Mammary epithelial cell (primary cell): ENCODE data around the gene ADGRB3.

Experiments used
- EZH2 ChIP-seq: IDR thresholded peaks from 2 replicates; pipeline ENCODE4 v1.6.1; 2012; ENCODE audit warnings: low read length, inconsistent platforms, borderline replicate concordance
- TF ChIP-seq, protein P1 (sequence below), 2 donors: IDR thresholded peaks in 1 of 2; conservative IDR thresholded peaks in 1 of 2; 2 replicates each; pipeline ENCODE4 v1.5.1; 2011 to 2012; ENCODE audit warnings: inconsistent platforms in 2 of 2, low read length in 2 of 2, mild to moderate bottlenecking in 2 of 2, control low read depth in 1 of 2, low read depth in 1 of 2; ENCODE audit not compliant: insufficient read depth in 1 of 2; ENCODE audit errors: extremely low read depth in 1 of 2

DNA sequence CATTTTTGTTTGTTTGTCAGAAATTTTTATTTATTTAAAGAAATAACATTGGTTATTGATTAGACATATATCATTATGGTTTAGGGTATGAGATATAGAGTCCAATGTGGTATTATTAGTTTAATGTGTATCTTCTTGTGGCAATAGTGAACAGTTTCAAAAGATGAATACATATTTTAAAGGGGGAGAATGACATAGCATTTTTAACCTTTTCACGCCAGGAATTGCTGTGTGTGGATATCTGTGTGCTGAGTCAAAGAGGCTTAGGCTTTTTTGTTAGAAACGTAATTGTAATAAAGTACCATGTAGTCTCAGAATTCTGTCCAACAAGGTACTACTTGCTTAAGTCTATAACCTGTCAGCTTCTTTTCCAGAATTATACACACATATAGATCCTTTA lies 451.6 kb downstream of the ADGRB3 start:
- TF ChIP-seq, protein P1, sequence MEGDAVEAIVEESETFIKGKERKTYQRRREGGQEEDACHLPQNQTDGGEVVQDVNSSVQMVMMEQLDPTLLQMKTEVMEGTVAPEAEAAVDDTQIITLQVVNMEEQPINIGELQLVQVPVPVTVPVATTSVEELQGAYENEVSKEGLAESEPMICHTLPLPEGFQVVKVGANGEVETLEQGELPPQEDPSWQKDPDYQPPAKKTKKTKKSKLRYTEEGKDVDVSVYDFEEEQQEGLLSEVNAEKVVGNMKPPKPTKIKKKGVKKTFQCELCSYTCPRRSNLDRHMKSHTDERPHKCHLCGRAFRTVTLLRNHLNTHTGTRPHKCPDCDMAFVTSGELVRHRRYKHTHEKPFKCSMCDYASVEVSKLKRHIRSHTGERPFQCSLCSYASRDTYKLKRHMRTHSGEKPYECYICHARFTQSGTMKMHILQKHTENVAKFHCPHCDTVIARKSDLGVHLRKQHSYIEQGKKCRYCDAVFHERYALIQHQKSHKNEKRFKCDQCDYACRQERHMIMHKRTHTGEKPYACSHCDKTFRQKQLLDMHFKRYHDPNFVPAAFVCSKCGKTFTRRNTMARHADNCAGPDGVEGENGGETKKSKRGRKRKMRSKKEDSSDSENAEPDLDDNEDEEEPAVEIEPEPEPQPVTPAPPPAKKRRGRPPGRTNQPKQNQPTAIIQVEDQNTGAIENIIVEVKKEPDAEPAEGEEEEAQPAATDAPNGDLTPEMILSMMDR (conservative IDR thresholded peaks at IDR 0.05 in 1 of 2, IDR thresholded peaks at IDR 0.05 in 1 of 2; ENCODE audit: extremely low read depth in 1 of 2, insufficient read depth in 1 of 2, low read depth in 1 of 2, low read length in 2 of 2), result no peak
- no peak for TF ChIP-seq EZH2
